IPS-NIHi7 (cell line): ENCODE measurements around the gene LAMA3.

Experiments
- DNase-seq: peaks from one replicate; pipeline ENCODE4 v3.0.0; 2012; ENCODE audit warnings: mixed read lengths; ENCODE audit errors: extremely low spot score

The LAMA3 gene

GRCh38 chr18:23968638-23969604 lies 279.7 kb downstream of the LAMA3 start:
- DNase-seq, result no peak

- no peak for DNase-seq
Observed at GRCh38 chr18:23969664-23970063, 280.4 kb downstream of the LAMA3 start.

GRCh38 chr18:23970161-23971096 lies 281.2 kb downstream of the LAMA3 start:
- DNase-seq, result no peak

- DNase-seq, result no peak
Observed at GRCh38 chr18:23971097-23971440, 281.8 kb downstream of the LAMA3 start.

GRCh38 chr18:23971666-23972230 lies 282.5 kb downstream of the LAMA3 start:
- no peak for DNase-seq

GRCh38 chr18:23972453-23972852 lies 283.2 kb downstream of the LAMA3 start:
- DNase-seq, result no peak

- no peak for DNase-seq
Observed at GRCh38 chr18:23977103-23977502, 287.9 kb downstream of the LAMA3 start.

- no peak for DNase-seq
Observed at GRCh38 chr18:23977719-23978483, 288.6 kb downstream of the LAMA3 start.

- DNase-seq, result no peak
Observed at GRCh38 chr18:23981369-23981980, 292.2 kb downstream of the LAMA3 start.

GRCh38 chr18:23982155-23983079 lies 293.2 kb downstream of the LAMA3 start:
- no peak for DNase-seq

GRCh38 chr18:23983112-23983511 lies 293.9 kb downstream of the LAMA3 start:
- no peak for DNase-seq

GRCh38 chr18:23986600-23987359 lies 297.5 kb downstream of the LAMA3 start:
- DNase-seq, result no peak

- no peak for DNase-seq
Observed at GRCh38 chr18:23990474-23991410, 301.5 kb downstream of the LAMA3 start.

- no peak for DNase-seq
Observed at GRCh38 chr18:23992089-23992940, 303.1 kb downstream of the LAMA3 start.

- DNase-seq, result no peak
Observed at GRCh38 chr18:23992941-23993280, 303.7 kb downstream of the LAMA3 start.

- DNase-seq, result no peak
Observed at GRCh38 chr18:23994361-23994902, 305.2 kb downstream of the LAMA3 start.

- DNase-seq, result no peak
Observed at GRCh38 chr18:23995180-23995579, 305.9 kb downstream of the LAMA3 start.
